DMS53 (cell line): ENCODE results near the gene ARHGEF28.

Experiments used
- DNase-seq: peaks from one replicate; lab custom pipeline; 2025; lab: John Stamatoyannopoulos, UW

The ARHGEF28 gene

DNA sequence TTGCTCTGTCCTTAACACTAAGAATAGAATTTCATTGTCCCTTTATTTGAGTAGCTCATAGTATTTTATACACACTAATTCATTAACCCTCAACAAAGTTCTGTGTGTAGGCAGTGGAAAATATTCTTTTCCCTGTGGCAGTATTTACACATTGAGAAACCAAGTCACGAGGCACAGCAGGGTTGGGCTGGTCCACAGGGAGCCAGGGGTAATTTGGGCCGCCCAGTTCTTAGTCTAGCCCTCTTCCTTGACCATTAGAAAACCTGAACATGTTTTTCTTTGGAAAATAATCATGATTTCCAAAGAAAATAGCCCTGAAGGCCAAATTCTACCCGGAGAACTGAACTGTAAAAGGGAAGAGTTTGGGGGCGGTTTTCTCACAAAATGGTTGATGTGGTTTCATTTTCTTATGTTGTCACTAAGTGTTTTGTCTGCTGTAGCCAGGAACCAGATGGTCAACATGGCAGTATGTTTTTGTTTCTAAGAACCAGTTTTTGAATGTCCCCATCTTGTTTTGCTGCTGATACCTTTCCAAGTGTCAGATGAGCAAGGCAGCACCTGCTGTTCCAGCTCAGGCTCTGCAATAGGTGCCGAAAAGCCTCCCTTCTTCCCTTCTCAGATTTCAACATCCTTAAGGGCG is 29.6 kb downstream of the ARHGEF28 start:
- peak; percentile 10 for DNase-seq

DNA sequence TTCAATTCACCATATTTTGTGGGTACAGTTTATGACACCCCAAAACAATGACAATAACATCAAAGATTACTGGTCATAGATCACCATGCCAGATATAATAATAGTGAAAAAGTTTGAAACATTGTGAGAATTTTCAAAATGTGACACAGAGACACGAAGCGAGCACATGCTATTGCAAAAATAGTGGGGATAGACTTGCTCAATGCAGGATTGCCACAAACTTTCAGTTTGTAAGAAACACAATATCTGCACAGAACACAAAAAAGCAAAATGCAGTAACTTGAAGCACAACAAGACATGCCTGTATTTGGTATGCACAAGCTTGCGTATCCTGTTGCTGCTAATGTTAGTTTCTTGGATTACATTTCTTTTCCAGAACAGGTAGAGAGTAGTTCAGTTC is 35.8 kb downstream of the ARHGEF28 start:
- DNase-seq, result no peak

DNA sequence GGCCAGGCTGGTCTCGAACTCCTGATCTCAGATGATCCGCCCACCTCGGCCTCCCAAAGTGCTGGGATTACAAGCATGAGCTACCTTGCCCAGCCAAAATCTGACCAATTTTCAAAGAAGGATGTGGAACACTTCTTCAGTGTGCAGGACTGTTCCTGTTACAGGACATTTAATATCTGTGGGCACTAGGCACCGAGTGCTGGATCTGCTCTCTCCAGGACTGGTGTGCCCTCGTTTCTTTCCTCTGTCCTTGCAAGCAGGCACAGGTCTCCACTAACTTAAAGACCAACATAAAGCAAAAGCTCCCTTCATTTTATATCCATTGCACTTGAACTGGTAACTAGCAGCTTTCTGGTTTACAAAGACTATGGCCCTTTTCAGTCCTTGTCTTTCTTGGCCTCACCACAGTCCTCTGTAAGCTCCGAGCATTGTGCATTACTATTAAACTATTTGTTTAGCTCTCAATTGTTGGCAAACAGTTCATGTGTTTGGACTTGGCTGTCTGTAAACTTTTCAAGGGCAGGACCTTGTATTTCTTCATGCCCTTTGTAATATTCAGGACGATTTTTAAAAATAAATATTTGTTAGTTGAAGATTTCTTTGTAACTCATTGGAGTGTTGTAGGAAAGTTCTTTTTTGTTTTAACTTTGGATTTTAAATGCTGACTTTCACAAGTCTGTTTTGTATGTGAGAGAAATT is 37.3 kb downstream of the ARHGEF28 start:
- DNase-seq, result peak; percentile 70

DNA sequence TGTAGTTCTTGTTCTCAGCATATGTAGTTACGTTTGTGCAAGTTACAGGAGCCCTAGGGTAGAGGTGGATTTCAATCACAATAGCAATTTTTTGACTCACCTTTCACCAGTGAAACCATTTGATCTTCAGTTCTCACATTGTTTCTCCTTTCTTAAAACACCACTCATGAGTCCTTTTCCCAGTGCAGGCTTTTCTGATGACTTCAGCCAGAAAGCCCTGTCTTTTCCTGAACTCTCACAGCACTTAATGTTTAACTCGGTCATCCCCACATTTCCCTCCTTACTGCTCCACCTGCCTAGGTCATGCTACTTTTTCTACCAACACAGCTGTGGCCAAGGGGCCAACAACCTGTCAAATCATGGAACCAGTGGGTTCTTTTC is 37.9 kb downstream of the ARHGEF28 start:
- DNase-seq, result peak; percentile 54

DNA sequence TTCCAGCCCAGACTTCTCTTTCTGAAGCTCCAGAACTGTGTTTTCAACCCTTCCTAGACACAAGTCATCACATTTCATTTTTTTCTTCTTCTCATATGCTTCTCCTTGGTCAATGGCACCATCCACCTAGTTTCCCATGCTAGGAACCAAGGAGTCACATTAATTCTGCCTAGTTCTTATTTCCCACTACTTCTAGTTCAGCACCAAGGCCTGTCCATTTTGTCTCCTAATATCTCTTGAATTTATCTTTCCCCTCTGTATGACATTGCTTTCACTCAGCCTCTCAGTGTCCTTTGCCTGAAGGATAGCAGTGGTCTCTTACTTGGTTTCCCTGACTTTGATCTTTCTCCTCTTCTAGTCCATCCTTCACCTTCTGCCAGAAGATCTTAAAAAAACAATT is 38.8 kb downstream of the ARHGEF28 start:
- DNase-seq, result no peak

DNA sequence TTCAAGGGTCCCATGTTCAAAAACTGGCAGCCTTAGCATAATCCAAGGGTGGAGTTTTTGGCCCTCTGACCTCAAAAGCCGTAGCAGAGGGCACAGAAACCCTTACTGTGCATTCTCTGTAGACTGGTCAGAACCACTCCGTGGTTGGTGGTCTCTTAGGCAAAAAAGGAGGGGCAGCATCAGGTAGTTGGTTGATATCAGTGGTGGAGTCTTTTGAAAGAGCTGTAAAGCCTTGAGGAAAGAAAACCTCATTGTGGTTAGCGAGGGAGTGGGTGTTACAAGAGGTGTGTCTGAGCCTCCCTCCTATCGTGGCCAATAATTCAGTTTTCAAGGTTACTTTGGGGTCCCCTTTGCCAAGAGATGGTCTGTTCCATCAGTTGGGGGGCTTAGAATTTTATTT is 40.9 kb downstream of the ARHGEF28 start:
- no peak for DNase-seq

DNA sequence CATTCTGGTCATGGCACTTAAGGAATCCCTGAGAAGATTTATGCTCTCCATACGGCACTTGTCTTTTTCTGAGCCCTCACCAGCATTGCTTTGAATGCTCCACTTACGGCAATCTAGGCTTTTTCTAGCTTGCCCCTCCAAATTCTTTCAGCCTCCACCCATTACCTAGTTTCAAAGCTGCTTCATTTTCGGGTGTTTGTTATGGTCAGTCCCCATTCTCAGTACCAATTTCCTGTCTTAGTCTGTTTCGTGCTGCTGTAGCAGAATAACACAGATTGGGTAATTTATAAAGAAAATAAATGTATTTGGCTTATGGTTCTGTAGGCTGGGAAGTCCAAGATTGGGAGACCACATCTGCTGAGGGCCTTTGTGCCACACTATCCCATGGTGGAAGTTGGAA is 42.0 kb downstream of the ARHGEF28 start:
- DNase-seq, result no peak

DNA sequence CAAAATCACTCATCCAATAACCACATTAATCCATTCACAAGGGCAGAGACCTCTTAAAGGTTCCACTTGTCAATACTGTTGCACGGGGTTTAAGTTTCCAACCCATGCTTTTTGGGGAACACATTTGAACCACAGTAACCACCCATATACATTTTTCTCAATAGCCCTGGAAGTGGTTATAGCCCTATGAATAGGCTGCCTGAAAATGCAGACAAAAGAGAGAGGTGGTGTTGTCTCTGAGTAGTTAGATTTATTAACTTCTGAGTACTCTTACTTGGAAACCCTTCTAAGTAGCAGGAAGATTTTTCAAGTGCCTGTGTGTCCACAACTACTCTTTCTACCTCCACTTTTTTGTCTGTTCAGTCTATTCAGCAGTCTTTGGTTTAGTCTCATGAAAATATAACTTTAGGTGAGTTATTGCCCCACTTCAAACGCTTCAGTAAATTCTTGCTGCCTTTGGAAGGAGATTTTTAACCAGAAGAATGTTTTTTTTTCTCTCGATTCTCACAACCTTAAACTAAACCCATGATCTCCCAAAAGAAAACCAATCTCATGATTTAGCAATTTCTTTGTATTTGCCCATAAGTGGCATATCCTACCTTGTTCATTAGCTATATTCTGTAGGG is 42.6 kb downstream of the ARHGEF28 start:
- DNase-seq, result no peak

DNA sequence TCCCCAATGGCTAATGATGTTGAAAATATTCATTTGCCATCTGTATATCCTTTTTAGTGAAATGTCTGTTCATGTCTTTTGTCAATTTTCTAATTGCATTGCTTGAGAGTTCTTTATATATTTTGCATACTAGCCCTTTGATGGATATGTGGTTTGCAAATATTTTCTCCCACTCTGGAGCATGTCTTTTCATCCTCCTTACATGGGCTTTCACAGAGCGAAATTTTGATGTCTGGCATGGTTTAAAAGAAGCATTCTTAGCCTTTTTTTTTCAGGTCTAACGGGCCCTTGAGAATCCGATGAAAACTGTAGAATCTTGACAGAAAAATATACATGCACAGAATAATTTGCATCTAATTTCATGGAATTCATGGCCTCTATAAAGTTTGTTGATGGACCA is 44.7 kb downstream of the ARHGEF28 start:
- DNase-seq, result no peak

DNA sequence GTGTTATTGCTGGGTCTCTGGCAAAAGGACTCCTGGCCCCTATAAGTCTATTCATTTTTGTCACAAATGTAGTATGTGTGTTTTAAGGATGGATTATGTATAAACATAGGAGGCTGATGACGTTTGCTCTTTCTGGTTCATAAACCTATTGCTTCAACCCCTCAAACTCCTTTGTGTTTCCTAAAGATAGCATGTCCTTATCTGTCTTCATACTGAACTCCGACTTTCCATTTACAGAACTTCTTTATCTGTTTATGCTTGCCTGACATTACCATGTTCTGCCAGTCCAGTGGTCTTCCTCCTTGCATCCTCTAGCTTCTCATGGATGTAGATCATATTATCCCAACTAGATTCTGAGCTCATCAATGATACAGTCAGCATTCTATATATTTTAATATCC is 46.1 kb downstream of the ARHGEF28 start:
- DNase-seq, result no peak

DNA sequence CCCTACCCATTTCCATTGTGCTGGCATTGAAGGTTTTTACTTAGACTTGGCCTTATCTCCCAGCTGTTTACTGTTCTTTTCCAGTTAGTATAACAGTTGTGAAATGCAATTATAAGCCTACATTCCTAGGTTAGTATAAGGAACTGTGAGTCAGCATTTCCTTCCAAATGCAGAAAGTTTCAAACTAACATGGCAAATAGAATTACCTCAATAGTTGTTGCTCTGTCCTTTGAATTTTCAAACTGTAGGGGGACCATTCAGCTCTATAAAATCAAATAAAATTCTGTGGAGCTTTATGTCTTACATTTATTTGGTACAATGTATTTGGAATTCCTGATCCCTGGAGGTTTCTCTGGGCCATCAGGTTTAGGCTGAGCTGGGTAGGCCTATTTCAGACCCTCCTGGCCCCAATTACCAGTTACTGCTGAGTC is 47.2 kb downstream of the ARHGEF28 start:
- DNase-seq, result peak; percentile 33

DNA sequence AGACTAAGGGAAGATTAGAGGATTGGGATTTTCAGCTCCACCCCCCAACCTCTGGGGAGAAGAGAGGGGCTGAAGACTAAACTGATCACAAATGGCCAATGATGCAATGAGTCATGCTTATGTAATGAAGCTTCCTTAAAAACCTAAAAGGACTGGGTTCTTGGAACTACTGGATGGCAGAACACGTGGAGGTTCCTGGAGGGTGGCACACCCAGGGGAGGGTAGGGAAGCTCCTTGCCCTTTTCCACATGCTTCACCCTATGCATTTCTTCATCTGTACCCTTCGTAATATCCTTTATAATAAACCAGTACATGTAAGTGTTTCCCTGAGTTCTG is 48.6 kb downstream of the ARHGEF28 start:
- no peak for DNase-seq

DNA sequence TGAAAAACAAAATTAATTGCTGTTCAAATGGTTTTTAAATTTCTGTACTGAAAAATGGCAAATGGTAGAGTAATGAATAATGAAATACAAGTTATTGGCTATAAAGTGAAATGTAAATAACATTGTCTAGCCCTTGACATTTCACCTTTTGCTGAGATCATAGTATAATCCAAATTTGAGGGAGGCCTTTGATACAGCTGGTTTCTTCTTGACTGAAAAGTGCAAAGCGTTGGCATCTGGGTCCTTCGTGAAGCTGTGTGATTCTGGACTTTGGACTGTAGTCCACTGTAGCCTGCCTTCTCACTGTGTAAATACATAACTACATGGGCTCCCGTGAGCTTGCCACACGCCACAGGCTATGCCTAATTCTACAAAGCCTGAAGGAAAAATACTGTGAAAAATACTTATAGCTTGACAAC is 52.3 kb downstream of the ARHGEF28 start:
- peak; percentile 95 for DNase-seq

DNA sequence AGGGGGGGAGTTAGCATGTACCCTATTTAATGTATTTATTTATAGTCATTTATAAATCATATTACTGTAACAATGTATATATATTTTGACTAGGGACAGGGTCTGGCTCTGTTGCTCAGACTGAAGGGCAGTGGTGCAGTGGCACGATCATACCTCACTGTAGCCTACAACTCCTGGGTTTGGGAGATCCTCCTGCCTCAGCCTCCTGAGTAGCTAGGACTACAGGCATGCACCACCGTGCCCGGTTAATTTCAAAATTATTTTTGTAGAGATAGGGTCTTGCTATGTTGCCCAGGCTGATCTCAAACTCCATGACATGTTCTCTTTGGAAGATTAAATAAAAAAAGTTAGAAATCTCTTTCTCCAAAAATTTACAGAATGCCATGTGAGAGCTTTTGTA is 52.8 kb downstream of the ARHGEF28 start:
- DNase-seq, result peak; percentile 50

DNA sequence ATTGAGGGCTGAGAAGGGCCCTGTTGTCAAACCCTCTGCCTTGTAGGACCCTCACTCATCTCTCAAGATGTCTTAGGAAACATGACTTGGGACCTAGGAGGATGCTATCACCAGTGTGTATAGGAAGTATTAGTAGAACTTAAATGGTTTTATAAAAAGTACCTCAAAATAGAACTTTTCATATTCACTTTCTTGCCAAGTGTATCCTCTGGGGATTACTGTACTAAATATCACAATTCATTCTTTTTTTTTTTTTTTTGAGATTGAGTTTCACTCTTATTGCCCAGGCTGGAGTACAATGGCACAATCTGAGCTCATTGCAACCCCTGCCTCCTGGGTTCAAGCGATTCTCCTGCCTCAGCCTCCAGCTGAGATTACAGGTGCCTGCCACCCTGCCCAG is 56.2 kb downstream of the ARHGEF28 start:
- DNase-seq, result no peak

DNA sequence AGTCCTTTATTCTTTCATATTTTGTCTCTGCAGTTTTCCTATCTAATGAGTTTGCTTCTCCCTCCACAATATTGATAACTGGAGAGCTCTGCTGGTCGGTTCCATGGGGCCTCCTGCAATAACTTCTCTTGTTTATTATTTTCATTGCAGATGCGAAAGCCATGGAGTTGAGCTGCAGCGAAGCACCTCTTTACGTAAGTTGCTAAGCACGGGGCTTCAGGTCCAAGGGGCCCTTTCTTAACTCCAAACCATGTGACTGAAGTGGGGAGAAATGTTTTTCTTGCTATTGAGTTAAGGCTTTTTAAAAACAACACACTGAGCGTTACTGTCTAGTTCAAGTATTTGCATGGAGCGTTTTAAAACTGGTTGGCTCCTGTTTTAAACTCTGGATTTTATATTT is 58.7 kb downstream of the ARHGEF28 start:
- no peak for DNase-seq

DNA sequence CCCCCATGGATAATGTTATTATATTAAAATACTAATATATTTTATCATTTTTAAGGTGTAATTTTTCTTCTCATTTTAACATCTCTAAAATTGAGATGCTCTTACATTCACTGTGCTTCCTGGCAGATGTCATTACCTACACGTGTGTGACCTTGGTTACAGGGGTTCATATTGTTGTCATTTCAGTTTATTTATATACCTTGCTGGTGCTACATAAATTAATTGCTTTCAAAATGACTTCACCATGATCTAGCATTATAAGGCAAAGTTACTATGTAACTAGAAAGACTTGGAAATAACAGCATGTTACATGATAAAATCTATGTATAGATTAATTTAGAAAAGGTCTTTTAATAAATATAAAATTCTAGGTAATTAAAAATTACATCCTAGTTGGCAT is 60.9 kb downstream of the ARHGEF28 start:
- no peak for DNase-seq

DNA sequence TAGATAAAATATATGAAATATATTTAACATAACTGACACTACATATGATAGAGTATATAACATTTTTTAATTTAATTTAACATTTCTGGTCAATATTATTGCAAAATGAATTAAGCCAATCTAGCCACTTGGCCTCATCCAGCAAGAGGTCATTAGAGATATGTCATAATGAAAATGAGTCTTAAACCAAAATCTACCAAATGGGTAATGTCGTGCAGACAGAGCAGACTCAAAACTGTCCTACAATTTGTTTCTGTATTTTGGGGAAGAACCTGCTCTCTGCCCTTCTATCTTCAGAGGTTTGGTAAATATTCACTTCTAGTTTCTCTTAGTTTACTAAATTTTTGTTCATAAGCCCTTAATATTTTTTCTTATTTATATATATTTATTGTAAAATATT is 61.4 kb downstream of the ARHGEF28 start:
- DNase-seq, result no peak

DNA sequence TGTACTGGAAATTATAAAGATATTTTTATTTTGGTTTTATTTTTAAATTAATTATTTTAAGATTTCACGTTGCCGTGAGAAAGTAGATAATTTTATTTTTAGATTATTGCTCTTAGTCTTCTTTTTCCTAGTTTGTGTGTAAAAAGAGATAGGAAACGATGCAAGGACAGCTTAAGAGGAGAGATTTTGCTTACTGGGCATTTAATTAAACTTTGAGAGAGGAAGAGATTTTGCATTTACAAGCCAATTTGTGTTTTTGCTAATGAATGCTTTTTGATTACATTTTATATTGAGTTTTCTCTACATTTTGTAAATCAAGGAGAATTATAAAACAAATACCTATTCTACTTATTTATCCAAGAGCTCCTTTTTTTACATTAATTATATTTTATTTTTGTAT is 64.0 kb downstream of the ARHGEF28 start:
- no peak for DNase-seq

DNA sequence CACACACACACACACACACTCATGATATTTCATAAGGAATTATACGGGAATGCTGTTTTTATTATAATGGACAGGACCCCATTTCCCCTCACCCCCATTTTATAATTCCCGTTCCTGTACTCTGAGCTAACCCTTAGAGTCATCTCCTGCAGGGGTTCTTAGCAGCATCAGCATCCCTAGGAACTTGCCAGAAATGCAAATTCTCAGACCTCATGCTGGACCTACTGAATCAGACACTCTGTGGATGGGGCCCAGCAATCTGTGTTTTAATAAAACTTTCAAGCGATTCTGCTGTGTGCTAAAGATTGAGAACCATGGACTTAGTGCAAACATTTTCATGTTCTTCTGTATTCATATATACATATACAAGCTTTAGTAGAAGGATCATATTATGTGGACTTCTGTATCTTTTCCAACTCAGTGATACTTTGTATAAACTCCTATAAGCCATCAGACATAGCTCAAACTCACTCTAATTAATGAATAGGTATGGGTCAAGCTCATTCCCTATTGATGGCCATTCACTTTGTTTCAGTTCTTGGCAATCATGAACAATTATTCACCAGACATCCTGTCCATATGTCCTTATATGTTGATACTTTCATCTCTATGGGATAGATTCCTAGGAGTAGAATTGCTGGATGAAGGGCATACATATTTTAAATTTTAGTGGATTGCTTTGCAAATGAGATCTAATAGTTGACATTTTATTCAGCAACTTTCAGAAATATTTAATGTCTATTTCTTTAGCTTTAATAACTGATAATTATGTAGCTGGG is 65.5 kb downstream of the ARHGEF28 start:
- no peak for DNase-seq

DNA sequence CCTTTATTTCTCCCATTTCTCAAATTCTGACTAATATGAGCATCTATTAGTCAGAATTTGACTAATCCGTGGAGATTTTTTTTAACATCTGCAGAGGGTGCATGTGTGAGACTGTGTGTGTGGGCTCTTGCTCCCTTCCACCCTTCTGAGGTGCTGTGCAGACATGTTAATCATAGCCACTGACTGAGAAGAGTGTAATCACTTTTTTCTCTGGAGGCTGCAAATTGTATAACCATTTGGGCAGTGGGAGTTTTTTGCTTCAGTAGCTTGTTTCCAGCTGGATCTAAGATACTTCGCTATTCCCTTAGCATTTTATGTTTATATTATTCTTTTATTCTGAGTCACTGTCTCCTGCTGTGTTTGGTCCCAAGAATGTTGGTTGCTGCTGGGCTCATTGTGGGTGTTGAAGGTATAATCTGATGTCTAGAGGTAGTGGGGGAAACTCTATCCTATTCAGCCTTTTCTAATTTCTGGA is 66.2 kb downstream of the ARHGEF28 start:
- no peak for DNase-seq

DNA sequence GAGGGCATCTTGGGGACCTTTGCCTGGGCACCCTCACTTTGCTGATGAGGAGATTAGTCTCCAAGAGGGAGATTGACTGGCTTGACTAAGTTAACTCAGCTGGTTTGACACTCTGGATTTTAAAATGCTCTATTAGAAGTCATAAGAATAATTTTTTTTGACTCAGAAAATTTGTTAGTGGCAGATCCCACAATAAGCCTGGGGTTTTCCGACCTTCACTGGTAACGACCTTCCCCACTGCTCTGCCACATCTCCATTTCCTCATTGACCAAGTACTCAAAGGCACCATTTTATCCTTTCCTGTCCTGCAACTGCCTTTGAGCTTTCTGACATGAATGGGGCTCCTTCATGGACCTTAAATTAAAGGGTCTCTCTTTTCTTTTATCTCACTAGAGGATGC is 67.0 kb downstream of the ARHGEF28 start:
- no peak for DNase-seq

DNA sequence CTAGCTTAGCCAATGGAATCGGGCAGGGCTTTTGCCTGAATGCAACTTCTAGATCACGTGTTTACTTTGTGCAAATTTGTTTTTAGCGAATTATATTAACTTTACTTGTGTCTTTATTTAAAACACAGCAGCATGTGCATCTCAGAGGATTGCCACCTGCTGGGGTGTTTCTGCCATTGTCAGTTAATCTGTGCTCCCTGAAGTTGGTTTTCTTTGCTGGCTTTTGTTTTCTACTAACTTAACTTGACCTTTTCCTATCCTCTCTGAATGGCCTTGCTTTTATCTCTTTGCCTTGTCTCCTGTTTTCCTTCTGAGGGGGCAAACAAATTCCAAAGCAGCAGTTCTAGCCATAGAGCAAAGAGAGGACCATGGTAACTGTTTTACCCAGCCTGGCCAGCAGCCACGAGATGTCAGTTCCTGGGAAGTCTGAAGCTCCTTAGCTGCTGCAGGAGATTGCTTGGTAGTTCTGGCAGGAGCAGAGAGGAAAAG is 67.6 kb downstream of the ARHGEF28 start:
- DNase-seq, result peak; percentile 45
